GM18502 (cell line): ENCODE results near the gene COG7.
"Not testable (repeated sequence)": the region's sequence is repeated elsewhere in the genome, so short reads cannot be mapped to it uniquely, and the experiment has no call there.

Experiments
- ATAC-seq: cut with Tn5 transposase; IDR thresholded peaks from one replicate; pipeline ENCODE4 v1.9.1; 2021; ENCODE audit warnings: mild to moderate bottlenecking; ENCODE audit not compliant: unreplicated experiment, poor library complexity

The COG7 gene

DNA sequence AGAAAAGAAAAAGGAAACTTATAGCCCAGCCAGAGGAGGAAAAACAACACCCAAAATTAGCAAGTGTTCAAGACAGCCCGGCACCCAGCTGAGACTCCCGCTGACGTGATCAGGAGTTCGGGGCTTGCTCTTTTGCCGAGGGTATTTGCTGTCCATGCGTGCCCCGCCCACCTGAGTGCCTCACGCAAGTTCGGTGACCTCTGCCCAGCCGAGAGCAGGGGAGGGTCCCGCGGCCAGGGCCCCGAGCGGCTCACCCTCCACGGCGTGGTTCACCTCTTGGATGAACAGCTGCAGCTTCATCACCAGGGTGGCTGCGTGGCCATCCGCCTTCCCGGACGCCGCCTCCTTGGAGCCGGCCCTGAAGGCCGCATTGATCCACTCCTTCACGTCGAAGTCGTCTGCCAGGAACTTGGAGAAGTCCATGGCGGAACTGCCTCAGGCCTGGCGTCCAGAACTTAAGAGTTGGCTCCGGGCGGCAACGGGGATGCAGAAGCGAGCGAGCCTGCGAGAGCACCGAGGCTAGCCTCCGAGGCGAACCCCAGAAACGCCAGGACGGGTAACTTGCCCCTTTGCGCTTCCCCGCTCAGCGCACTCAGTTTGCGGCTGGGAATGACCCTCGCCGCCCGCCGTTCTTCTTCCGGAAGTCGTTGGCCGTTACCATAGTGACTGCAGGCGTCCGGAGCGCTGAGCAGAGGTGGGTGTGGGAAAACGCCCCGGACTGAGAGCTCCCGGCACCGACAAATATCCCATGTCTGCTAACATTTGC, at the start of gene COG7:
TSS of gene COG7 (minus strand) at position 618 of the 766 bp plus-strand sequence. CDS start at position 423, 195 bp downstream.
- ATAC-seq, result peak; percentile 85

DNA sequence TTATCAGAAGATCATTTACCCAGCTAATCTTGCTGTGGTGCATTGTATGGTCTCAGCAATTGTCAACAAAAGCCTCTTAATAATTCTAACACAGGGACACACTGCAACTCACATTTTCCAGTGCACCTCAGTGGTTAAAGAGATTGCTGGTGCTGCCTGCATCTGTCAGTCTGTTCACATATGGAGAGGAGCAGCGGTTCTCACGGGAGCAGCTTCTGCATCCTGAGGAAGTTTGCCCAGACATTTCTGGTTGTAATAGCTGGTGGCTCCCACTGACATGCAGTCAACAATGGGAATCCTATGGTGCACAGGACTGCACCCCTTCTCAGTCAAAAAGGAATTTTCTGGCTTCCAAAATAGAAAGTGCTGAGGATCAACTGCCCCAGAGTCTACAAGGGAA, 49.5 kb upstream of the COG7 start:
- ATAC-seq, result no peak

DNA sequence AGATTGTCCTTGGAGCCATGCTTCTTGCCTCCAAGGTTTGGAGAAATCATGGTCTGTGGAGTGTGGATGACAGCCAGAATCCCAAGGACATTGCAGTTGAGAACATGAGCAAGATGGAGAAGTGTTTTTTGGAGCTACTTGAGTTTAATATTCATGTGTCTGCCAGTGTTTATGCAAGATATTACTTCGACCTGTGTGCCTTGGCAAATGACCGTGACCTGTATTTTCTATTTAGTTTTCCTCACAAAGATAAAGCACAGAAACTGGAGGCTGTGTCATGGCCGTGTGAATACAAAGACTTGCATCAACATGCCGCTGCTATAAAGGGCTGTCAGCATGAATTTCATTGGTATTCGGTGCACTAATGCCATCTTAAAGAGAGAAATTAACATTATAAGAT, 48.3 kb upstream of the COG7 start:
- ATAC-seq, result no peak

DNA sequence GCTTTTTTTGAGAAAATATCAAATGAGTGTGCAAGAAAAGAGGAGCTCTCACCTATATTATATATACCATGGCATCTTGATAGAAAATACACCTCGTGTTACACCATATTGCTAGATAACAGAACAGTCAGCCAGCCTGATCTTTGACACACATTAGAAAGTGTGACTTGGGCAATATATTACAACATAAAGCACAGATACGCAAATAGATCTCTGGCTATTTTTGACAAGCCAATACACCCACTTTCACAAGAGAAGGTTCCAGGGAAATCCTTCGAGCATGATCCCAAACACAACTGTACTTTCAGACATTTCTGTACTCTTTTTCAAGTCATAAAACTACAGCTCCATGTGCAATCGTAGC, 47.9 kb upstream of the COG7 start:
- no peak for ATAC-seq

DNA sequence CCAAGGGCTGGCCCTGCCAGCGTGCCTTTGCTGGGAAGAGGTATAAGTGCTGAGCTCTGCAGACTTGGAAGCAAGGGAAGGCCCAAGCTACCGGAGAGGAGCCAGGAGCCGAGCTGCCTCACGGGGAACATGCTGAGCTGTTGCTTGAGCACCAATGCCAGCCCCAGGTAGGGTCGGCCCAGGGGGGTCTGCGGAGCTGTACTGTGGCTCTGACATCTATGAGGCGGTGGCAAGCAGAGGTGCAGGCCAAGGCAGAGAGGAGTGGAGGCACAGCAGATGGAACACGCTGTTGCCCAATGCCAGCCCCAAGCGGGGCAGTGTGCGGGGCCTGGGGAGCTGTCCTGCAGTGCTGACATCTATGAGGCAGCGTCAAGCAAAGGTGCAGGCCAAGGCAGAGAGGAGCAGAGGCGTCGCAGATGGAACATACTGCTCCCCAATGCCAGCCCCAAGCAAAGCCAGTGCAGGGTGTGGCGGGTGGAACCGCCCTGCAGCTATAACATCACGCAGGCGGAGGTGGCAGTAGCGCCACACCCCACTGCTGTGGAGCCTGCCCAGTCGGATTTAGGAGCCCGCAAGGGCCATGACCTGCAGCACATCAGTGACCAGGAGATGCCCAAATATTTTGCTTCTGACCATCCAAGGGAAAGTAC, 47.3 kb upstream of the COG7 start:
- no peak for ATAC-seq

DNA sequence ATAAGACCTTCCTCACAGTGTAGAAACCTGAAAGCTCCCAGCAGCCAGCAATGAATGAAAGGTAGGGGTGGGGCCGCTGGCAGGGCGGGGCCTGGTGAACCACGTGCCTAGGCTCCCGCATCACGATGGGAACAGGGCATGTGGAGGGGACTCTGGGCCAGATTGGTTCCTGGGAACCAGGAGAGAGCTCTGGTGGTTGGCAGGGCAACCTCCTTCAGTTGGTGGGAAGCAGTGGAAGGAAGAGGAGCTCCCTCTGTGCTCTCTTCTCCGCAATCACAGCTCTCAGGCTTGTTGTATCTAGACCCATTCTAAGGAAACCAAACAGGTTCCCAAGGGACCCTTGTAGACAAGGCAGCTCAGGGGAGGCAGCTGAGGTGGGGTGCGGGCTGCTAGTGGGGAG, 46.8 kb upstream of the COG7 start:
- no peak for ATAC-seq

DNA sequence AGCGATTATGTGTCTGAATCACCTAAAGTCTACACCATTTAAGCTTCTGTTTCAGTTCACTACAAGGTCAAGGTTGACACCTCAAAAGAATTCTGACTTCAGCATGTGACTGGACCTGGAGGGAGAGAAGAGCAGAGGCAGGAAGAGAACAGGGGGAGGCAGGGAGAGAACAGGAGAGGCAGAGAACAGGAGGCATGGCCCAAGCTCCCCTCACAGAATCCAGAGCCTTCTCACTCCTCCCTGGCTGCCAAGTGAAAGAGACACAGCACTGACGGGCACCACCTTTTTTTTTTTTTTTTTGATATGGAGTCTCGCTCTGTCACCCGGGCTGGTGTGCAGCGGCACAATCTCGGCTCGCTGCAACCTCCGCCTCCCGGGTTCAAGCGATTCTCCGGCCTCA, 45.9 kb upstream of the COG7 start:
- no peak for ATAC-seq

DNA sequence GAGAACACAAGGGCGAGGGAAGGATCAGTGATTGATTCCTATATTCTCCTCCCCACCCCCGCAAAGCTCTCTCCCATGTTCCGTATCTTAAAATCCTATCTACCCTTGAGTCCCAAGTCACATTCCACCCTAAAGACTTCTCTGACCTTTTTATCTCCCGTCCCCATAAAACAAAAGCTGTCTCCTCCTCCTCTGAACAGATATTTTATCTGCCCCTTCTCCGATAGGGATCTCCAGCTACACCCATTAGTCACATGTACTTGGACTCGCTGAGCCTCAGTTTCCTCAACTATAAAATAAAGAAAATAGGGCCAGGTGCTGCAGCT, 44.5 kb upstream of the COG7 start:
- ATAC-seq, result no peak

DNA sequence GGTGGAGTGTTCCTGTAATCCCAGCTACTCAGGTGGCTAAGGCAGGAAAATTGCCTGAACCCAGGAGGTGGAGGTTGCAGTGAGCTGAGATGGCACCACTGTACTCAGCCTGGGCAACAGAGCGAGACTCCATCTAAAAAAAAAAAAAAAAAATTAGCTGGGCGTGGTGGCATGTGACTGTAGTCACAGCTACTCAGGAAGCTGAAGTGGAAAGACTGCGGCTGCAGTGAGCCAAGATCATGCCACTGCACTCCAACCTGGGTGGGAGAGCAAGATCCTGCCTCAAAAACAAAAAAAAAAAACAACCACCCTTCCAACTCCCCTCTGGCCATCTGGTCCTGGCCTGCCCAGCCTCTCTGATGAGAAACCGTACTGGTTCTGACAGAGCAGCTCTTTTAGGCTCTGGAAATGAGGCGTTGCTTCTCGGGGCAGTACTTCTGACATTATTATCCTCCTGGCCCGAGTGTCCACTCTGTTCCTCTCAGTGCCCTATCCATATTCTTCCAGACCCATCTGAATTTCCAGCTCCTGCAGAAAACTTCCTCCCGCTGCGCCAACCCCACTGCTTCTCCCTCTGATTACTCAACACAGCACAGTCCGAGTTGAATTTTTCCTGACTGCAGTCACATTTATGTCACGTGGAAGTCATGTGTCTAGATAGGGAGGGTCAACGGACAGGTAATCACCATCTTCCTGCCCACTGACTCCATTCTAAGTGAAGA, 44.0 kb upstream of the COG7 start:
- no peak for ATAC-seq

DNA sequence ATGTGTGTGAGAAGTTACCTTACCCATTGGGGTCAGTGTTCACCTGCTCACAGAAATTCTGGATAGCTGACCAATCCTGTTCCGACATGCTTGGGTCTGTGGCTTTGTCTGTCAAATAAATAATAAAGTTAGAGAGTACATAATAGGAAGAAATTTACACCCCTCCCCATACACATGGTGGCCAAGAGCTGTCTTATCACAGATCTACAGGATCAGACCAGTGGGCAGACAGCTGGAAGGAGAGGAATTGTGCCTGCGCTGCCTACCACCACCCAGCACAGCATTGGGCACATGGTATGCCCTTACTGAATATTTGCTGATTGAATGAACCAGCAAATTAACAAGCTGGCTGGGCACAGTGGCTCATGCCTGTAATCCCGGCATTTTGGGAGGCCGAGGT, 42.7 kb upstream of the COG7 start:
- no peak for ATAC-seq

DNA sequence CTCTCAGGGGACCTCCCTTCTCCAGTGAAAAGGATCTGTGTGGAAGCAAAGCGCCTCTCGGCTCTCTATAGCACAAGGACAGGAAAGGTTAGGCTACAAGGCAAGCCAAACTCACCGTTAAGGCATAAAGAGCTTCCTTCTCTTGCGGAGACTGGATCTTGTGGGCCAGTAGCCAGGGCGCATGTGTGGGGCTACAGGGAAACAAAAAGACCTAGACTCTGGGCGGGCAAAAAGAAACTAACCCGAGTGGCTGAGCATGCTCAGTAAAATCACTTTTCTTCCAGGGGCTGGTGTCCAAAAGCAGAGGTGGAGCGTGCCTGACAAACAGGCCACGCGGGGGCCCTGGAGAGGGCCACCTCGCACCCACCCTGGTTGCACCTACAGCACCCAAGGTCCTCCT, 41.2 kb upstream of the COG7 start:
- no peak for ATAC-seq

DNA sequence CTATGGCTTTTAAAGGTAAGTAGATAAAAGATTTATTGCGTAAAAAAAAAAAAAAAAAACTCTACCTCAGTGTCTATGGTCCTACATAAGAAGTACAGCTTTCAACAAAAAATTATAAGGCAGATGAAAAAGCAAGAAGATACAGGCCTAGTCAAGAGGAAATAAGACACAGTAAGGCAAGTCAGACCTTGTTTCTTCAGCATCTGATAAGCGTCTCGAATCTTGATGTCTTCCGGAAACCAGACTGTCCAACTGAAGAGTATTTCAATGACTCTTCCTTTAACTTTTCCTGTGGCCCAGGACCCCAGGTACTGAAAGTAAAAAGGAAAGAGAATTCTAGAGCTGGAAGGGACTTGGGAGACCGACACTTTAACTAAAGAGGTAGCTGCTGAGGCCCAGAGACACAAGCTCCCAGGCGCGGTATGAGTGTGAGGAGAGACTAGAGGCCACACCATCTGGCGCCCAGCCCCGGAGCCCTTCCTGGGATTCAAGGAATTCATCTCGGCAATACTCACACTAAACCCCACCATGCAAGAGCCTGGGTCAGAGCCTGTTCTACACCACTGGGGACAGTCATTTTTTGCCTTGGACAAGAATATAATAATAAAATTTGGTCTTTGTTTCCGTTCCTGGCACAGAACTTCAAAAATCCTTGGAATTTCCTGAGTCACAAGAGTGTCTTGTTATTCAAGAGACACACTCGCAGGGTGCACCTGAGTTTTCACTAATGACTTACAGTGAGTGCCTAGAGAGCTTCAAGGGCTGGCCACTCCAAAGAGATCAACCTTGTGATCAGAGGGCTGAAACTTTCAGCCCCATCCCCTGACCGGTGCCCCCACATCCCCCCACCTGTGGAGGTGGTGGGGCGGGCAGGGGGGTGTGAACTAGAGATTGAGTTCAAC, 38.8 kb upstream of the COG7 start:
- no peak for ATAC-seq

DNA sequence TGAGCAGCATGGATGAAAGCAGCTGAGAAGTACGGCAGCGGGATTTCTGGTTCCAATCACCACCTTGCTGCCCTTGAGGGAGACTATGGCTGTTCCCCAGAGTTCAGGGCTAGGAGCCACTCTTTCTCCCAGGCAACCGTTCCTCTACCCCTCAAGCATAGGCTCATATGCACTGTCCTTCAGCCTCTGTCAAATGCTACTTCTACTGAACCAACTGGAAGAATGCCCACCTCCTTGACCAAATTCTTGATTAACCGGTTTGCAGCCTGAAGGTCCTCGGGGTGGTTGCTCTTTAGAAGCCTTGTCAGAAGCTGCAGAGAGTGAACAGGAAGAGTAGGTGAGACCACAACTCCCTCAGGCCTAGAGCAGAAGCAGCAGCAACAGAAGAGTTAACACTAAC, 33.5 kb upstream of the COG7 start:
- no peak for ATAC-seq

DNA sequence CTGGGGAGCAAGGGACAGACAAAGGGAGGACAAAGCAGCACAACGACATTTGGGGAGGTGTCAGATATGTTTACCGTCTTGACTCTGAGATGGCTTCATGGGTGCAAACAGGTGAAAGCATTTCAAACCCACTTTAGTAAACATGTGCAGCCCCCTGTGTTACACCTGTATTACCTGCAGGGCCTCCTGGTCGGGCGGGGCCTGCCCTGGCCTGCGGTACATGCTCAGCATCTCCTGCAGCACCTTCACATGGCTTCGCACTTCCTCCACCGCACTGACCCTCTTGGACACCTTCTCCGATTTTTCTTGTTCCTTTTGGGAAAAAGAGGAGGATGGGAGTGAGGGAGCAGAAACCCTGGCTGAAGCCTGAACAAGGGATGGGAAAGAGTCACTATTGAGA, 32.9 kb upstream of the COG7 start:
- ATAC-seq, result no peak

DNA sequence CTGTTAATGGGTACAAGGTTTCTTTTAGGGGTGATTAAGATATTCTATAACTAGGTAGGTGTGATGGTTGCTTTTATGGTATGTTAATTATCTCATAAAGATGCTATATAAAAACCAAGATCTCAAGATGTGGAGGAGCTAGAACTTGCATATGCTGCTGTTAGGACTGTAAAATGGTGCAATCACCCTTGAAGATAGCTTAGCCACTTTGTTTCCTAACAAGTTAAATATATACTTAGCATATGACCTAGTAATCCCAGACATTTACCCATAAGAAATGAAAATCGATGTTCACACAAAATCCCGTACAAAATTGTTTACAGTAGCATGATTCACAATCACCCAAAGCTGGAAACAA, 32.2 kb upstream of the COG7 start:
- no peak for ATAC-seq

DNA sequence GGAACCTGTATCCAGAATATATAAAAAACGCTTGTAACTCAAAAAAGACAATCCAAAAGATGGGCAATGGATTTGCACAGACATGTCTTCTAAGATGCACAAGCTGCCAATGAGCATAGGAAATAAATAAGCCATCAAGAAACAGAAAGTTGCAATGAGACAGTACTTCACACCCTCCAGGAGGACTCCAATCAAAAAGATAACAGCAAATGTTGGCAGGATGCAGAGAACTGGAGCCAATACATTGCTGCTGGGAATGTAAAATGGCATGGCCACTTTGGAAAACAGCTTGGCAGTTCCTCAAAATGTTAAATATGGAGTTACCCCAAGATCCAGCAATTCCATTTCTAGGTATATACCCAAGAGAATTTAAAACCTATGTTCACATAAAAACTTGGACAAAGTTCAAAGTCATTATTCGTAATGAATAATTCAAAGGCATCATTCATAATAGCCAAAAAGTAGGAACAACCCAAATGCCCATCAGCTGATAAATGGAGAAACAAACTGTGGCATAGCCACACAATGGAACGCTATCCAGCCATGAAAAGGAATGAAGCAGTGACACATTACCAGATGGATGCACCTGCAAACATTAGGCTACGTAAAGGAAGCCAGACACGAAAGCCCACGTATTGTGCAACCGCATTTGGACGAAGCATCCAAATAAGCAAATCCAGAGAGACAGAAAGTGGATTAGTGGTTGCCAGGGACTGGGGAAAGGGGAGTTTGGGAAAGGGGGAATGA, 31.7 kb upstream of the COG7 start:
- no peak for ATAC-seq

DNA sequence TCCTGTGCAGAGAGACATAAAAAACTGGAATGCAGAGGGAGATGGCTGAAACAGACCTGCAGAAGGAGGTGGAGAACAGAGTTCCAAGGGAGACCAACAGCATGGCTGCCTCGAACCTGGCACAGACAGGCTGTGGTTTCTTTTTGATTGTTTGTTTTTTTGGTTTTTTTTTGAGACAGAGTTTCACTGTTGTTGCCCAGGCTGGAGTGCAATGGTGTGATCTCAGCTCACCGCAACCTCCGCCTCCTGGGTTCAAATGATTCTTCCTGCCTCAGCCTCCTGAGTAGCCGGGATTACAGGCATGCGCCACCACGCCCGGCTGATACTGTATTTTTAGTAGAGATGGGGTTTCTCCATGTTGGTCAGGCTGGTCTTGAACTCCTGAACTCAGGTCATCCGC, 30.5 kb upstream of the COG7 start:
- ATAC-seq, result not testable (repeated sequence)

DNA sequence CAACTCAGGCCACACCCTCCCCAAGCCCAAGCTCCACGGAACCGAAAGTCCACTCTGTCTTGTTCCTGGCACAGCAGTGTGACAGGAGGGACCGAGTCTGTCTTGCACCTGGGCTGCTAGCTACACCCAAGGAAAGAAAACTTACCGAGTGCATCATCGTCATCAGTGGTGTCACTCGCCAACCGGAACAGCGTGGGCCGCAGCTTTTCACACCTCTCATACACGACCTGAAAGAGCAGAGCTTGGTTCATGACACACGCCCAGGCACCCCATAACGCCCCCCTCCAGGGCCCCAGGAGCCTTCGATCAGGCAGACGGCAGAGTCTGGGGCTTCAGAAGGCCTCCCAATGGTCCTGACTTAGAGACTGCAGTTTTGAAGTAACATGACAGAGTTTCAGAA, 29.8 kb upstream of the COG7 start:
- no peak for ATAC-seq

DNA sequence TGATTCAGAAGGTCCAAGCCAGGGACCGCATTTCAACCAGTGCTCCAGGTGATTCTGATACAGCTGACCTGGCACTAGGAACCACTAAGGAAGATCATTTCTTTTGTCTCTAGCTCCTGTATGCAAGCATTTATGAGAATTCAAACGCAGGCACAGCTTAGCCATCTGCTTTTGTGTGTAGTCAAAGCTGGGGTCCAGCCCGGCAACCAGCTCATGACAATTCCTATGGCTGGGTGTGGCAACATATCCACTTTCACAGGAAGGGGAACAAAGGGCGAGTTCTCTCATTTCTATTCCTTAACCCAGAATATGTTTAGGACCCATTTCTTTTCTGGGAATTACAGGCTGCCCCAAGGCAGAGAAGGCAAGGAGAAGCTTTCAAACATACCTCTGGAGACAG, 27.3 kb upstream of the COG7 start:
- no peak for ATAC-seq

DNA sequence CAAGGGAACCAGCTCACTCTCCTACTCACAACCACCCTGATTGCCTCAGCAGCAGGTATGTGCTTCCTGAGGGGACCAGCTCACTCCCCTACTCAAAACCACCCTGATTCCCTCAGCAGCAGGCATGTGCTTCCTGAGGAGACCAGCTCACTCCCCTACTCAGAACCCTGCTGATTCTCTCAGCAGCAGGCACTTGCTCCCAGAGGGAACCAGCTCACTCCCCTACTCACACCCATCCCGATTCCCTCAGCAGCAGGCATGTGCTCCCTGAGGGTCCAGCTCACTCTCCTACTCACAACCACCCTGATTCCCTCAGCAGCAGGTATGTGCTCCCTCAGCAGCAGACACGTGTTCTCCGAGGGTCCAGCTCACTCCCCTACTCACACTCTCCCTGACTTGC, 26.1 kb upstream of the COG7 start:
- ATAC-seq, result no peak
